Spleen (tissue), 7 donors: ENCODE results near the gene ABTB1.

Source experiments
- POLR2AphosphoS5 ChIP-seq, 3 donors: sonication (generic); formaldehyde crosslinking; IDR thresholded peaks; one replicate each; pipeline ENCODE4 v1.5.1; 2017; ENCODE audit warnings: antibody characterized with exemption in 3 of 3
- TF ChIP-seq, protein P1 (sequence below), 11 experiments: fragments of 200-600 bp in 7 of 11; fragments of 450-650 bp in 4 of 11; sonication (generic) in 4 of 11; IDR thresholded peaks in 8 of 11; conservative IDR thresholded peaks in 3 of 11; 1 replicate in 7 of 11; 2 replicates in 4 of 11; pipeline versions ENCODE4 v1.4.0 to v1.8.0; 2016 to 2021; ENCODE audit warnings: antibody characterized with exemption in 11 of 11, inconsistent platforms in 4 of 11, mild to moderate bottlenecking in 1 of 11
- donor health status: DM: no; HTN: no; CAD: no; lungs with moderate emphysema.
- donor health status: DM: no; HTN: no; CAD: no.
- donor health status: DM: no; HTN: no; CAD: no.

- TF ChIP-seq, protein P1, sequence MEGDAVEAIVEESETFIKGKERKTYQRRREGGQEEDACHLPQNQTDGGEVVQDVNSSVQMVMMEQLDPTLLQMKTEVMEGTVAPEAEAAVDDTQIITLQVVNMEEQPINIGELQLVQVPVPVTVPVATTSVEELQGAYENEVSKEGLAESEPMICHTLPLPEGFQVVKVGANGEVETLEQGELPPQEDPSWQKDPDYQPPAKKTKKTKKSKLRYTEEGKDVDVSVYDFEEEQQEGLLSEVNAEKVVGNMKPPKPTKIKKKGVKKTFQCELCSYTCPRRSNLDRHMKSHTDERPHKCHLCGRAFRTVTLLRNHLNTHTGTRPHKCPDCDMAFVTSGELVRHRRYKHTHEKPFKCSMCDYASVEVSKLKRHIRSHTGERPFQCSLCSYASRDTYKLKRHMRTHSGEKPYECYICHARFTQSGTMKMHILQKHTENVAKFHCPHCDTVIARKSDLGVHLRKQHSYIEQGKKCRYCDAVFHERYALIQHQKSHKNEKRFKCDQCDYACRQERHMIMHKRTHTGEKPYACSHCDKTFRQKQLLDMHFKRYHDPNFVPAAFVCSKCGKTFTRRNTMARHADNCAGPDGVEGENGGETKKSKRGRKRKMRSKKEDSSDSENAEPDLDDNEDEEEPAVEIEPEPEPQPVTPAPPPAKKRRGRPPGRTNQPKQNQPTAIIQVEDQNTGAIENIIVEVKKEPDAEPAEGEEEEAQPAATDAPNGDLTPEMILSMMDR (IDR thresholded peaks at IDR 0.05 in 8 of 11, conservative IDR thresholded peaks at IDR 0.05 in 3 of 11) = no peak
- peak in 1 of 3 donors; percentile 17 for TF ChIP-seq POLR2AphosphoS5 (IDR thresholded peaks at IDR 0.05)
Observed at GRCh38 chr3:127722091-127722784, 49.5 kb downstream of the ABTB1 start.
